GM04504 (cell line): Measurements from ENCODE around the gene HRH4.

Experiments
- DNase-seq: peaks from one replicate; pipeline ENCODE4 v3.0.0-alpha.2; 2012; ENCODE audit warnings: low read depth

Gene HRH4

GRCh38 chr18:24466771-24467170, 6.3 kb downstream of the HRH4 start:
- no peak for DNase-seq

GRCh38 chr18:24470022-24470618, 9.7 kb downstream of the HRH4 start:
- DNase-seq: no peak

- no peak for DNase-seq
Observed at GRCh38 chr18:24470805-24471204, 10.4 kb downstream of the HRH4 start.

DNA sequence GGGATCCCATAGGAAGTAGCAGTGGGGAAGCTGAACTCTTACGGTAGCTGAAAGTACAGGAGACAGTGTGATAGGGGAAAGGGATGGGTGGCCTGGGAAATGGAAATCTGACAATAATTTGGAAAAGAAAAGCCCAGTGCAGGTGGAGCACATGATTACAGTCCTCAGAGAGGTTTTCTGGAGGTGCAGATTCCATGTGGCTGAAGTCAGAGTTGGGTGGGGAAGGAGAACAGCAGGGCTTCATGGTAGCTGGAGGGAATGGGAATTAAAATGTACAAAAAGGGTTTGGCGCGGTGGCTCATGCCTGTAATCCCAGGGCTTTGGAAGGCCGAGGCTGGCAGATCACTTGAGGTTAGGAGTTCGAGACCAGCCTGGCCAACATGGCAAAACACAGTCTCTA, 12.2 kb downstream of the HRH4 start:
- no peak for DNase-seq

DNA sequence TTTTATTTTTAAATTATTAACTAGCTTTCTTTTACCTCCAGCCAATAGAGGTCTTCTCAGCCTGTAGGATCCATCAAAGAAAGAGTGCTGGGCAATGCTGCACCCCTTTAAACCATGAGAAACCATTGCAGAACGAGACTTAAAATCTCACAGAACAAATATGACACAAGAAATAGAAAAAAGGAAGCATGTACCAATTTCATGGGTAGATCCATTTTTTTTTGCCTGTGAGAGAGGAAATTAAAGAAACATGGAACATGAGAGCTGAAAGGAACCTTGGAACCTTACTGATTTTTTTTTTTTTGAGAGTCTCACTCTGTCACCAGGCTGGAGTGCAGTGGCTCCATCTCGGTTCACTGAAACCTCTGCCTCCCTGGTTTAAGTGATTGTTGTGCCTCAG, 14.0 kb downstream of the HRH4 start:
- no peak for DNase-seq

GRCh38 chr18:24475926-24476589, 15.6 kb downstream of the HRH4 start:
- DNase-seq: no peak

DNA sequence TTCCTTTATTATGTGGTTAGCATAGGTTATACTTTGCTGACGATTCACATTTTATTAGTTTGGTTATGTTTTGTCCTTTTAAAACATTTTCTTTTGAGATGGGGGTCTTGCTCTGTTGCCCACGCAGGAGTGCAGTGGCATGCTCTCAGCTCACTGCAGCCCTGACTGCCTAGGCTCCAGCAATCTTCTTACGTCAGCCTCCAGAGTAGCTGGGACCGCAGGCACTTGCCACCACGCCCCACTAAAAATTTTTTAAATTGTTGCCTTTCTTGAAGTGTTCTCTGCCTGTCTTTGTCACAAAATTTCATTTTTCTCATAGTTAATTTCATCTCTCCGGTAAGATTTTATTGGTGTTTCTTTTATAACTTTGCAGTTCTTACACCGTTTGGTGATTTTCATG, 18.9 kb downstream of the HRH4 start:
- no peak for DNase-seq

GRCh38 chr18:24482821-24483220, 22.4 kb downstream of the HRH4 start:
- no peak for DNase-seq

- DNase-seq: no peak
Observed at GRCh38 chr18:24485681-24486080, 25.2 kb downstream of the HRH4 start.

DNA sequence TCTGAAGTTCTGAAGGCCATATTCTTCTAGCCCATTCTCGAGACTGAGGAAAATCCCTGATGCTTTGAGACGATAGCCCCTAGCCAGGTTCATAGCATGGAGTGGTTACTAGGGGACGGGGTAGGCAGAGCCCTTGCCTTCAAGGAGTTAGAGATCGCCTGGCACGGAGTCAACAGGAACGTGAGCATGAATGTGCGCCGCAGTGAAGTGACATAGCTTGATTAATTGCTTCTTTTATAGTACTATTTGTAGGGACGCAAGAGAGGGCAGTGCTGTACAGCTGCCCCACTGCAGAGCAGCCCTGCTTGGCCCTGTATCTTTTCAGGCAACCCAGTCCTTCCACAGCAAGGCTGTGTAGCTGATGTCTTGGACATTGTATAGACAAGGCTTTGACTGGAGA, 26.2 kb downstream of the HRH4 start:
- no peak for DNase-seq

DNA sequence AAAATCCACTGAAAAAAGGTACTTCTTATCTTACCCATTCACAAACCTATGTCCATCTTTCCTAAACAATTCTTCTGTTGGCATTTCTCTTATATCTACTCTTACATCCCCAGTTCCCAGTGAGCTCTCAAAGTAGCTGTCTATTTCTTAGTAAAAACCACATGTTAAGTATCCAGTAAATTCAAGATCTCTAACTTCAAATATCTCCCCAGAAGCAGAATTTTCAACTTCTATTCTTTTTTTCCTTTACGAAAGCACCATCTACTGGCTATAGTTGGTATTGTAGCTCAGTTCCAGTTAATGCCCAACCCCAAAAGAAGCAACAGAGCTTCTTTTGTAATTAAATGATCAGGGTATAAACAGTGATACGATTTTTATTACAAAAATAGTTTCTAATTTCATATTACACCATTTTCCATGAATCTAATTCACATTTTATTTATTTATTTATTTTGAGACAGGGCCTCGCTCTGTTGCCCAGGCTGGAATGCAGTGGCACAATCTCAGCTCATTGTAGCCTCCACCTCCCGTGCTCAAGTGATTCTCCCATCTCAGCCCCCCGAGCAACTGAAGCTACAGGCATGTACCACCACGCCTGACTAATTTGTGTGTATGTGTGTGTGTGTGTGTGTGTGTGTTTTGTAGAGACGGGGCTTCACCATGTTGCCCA, 28.5 kb downstream of the HRH4 start:
- DNase-seq: no peak

- DNase-seq: no peak
Observed at GRCh38 chr18:24490539-24490938, 30.1 kb downstream of the HRH4 start.

- DNase-seq: no peak
Observed at GRCh38 chr18:24491927-24492834, 31.7 kb downstream of the HRH4 start.

GRCh38 chr18:24494586-24494985, 34.1 kb downstream of the HRH4 start:
- no peak for DNase-seq

DNA sequence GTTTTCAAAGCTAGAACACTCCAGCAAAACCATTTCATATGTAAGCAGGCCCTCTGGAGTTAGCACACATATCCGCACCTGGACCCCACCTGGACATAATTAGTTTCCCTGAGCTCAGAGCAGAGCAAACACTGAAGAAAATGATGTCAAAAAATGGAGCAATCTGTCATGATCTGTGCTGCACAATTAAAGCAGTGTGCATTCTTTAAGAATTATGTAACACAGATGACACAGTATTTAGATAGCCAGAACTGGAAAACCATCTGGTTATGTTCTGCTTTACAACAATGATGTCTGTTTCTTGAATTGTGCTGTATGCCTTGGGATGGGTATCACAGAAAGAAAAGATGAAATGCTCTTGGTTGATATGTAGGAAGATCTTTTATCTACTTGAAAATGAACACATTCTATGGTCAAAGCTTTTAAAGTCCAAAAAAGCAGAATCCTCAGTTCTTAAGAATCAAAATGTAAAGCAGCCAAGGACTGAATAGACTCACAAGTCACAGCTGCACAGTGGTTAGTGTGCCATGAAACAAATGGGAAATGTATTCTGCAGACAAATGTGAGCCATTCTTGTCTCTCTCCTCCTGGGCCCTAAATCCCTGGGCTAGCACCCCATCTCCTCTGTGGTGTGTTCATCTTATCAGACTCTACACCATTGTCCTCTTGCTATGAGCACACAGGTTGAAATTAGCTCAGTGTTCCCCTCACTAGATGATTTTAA, 36.8 kb downstream of the HRH4 start:
- peak; percentile 64 for DNase-seq

DNA sequence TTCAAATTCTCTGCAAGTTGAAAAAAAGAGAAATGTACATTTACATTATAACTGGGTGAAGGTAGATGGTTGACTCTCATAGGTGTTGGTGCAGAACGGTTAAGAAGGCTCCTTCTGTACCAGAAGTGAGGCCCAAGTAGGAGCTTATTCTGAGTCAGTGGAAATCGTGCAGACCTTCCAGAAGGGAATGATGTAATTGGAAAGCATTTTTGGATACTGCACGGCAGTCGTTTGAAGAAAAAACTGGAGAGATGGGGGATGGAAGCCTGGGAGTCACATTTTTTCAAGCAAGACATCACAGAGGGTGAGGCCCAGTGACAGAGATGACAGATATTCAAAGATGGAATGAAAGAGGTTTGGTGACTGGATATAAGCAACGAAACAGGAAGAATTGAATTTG, 39.4 kb downstream of the HRH4 start:
- peak; percentile 53 for DNase-seq

GRCh38 chr18:24500217-24500616, 39.8 kb downstream of the HRH4 start:
- no peak for DNase-seq

GRCh38 chr18:24500766-24501165, 40.3 kb downstream of the HRH4 start:
- no peak for DNase-seq

GRCh38 chr18:24502667-24503523, 42.5 kb downstream of the HRH4 start:
- DNase-seq: no peak

DNA sequence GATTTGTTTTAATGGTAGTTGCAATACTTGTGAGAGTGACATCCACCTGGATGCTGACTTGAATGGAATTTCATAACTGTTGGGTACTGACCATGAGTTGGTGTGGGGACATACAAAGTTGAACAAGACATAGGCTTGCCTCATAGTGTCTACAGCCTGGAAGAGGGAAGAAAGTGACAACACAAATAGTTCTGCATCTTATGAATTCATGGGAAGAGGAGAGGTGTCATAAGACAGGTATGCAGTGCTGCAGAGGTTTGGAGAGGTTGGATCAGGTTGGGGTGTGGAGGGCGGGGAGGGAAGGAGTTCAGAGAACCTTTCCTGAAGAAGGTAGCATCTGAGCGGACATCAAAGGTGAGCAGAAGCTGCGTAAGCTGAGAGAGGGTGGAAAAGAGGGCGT, 44.0 kb downstream of the HRH4 start:
- DNase-seq: no peak

DNA sequence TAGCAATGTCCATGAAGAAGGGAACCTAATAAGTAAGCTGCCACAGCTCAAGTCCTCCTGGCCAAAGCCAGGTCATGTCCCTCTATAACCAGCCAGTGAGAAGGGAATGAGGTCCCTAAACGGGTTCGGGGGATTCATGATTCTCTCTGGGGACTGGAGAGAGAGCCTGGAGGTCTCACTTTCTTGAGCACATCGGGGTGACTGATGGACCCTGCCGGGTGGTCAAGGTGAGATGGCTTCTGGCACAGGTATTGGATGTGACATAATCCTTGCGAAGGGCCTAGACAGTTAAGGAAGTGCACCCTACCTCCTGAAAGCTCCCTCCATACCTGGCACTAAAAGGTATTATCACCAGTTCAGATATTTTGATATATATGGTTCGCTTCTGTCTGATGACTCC, 45.7 kb downstream of the HRH4 start:
- DNase-seq: no peak
